GM13976 (cell line): ENCODE data around the gene SLC39A11.

Experiments
- DNase-seq: peaks from one replicate; pipeline ENCODE4 v3.0.0; 2012; ENCODE audit warnings: low spot score
- in situ Hi-C: fragments of 300-500 bp; cut with MboI; formaldehyde crosslinking; loops from one replicate; pipeline ENCODE4 v1.12.0; 2022; ENCODE audit warnings: low sequenced_read_pairs, mixed read lengths, inconsistent platforms; ENCODE audit not compliant: unreplicated experiment
- TF ChIP-seq, protein P1 (sequence below): IDR thresholded peaks from 2 replicates; pipeline ENCODE4 v1.5.1; 2012; ENCODE audit warnings: borderline replicate concordance, mild to moderate bottlenecking; ENCODE audit not compliant: insufficient read depth; ENCODE audit errors: extremely low read depth, missing control alignments, control extremely low read depth

The SLC39A11 gene

GRCh38 chr17:72706396-72706981 is 386.0 kb downstream of the SLC39A11 start:
- no peak for DNase-seq
- TF ChIP-seq, protein P1, sequence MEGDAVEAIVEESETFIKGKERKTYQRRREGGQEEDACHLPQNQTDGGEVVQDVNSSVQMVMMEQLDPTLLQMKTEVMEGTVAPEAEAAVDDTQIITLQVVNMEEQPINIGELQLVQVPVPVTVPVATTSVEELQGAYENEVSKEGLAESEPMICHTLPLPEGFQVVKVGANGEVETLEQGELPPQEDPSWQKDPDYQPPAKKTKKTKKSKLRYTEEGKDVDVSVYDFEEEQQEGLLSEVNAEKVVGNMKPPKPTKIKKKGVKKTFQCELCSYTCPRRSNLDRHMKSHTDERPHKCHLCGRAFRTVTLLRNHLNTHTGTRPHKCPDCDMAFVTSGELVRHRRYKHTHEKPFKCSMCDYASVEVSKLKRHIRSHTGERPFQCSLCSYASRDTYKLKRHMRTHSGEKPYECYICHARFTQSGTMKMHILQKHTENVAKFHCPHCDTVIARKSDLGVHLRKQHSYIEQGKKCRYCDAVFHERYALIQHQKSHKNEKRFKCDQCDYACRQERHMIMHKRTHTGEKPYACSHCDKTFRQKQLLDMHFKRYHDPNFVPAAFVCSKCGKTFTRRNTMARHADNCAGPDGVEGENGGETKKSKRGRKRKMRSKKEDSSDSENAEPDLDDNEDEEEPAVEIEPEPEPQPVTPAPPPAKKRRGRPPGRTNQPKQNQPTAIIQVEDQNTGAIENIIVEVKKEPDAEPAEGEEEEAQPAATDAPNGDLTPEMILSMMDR = no peak
- in situ Hi-C loops = no loop called here

DNA sequence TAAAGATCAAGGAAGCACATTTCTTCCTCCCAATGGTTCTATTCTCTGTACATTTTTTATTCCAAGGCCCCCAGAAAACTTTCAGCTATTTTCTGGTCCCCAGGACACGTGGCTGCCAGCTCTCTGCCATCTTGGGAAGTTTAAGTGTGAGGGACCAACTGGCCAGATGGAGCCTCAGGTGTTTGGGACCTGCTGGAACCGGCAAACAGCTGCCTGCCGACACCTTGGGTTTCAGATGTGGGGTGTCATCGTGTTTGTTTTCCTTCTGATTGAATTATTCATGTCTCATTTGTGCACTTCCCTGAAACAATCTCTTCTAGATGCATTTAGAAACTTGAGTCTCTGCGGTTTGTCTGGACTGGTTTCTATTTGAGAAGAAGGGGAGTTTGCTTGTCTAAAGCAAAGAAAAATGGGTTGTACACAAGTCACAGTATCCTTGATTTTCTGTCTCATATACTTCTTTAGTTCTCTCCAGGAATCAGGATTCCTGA is 386.5 kb downstream of the SLC39A11 start:
- peak; percentile 47 for DNase-seq
- TF ChIP-seq, protein P1 = no peak
- in situ Hi-C loops = no loop called here

- DNase-seq = no peak
- in situ Hi-C loops = no loop called here
- TF ChIP-seq, protein P1 = no peak
Observed at GRCh38 chr17:72702998-72703397, 389.5 kb downstream of the SLC39A11 start.

GRCh38 chr17:72702136-72702735 is 390.3 kb downstream of the SLC39A11 start:
- no peak for DNase-seq
- TF ChIP-seq, protein P1 = no peak
- in situ Hi-C loops = no loop called here

- TF ChIP-seq, protein P1 = no peak
- in situ Hi-C loops = no loop called here
- no peak for DNase-seq
Observed at GRCh38 chr17:72700226-72700625, 392.3 kb downstream of the SLC39A11 start.

DNA sequence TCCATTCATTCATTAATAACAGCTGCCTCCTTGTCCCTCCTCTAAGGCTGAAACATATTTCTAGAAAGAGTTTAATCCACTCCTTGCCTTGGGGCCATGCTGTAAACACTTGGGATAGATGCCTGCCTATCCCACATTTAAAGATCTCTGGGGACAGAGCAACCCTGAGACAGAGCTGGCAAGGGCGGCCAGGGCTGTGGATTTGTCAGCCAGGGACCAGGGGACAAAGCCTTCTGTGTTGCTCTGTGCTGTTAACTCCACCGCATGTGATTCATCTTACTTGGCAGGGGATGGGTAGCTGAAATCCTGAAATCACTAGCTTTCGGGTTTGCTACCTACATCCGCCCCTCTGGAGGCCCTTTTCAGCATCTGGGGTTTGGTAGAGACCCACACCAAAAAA is 392.9 kb downstream of the SLC39A11 start:
- DNase-seq = no peak
- in situ Hi-C loops = no loop called here
- TF ChIP-seq, protein P1 = no peak

GRCh38 chr17:72697602-72698146 is 394.8 kb downstream of the SLC39A11 start:
- in situ Hi-C loops = no loop called here
- TF ChIP-seq, protein P1 = no peak
- DNase-seq = no peak
